ENCODE measurements around the gene GLT1D1. TPM values are rescaled to one million over a fixed set of nuclear protein-coding genes. Genes with fewer than 3 reads are reported as not detected.

The GLT1D1 gene
- total RNA-seq, 1 donor from 2014 or later: not detected

- FAIRE-seq (no peak), DNase-seq (ENCODE audit: low read depth) (no peak)
- H3K27me3 ChIP-seq (ENCODE audit: control insufficient read depth, insufficient read depth, low read length): no peaks in the 10 kb centered on the region
- H3K36me3 ChIP-seq (ENCODE audit: control insufficient read depth, insufficient read depth, low read length): no peaks in the 10 kb centered on the region
- TF ChIP-seq, protein P1, sequence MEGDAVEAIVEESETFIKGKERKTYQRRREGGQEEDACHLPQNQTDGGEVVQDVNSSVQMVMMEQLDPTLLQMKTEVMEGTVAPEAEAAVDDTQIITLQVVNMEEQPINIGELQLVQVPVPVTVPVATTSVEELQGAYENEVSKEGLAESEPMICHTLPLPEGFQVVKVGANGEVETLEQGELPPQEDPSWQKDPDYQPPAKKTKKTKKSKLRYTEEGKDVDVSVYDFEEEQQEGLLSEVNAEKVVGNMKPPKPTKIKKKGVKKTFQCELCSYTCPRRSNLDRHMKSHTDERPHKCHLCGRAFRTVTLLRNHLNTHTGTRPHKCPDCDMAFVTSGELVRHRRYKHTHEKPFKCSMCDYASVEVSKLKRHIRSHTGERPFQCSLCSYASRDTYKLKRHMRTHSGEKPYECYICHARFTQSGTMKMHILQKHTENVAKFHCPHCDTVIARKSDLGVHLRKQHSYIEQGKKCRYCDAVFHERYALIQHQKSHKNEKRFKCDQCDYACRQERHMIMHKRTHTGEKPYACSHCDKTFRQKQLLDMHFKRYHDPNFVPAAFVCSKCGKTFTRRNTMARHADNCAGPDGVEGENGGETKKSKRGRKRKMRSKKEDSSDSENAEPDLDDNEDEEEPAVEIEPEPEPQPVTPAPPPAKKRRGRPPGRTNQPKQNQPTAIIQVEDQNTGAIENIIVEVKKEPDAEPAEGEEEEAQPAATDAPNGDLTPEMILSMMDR (IDR thresholded peaks at IDR 0.05; ENCODE audit: insufficient read depth, low read length, severe bottlenecking): no peak
- H3K4me3 ChIP-seq (ENCODE audit: low read depth, low read length): no peak overlapping the region
Observed at GRCh38 chr12:128867466-128867865, 14.2 kb downstream of the GLT1D1 start.

- H3K27me3 ChIP-seq (ENCODE audit: control insufficient read depth, insufficient read depth, low read length): no peaks in the 10 kb centered on the region
- FAIRE-seq (no peak), DNase-seq (ENCODE audit: low read depth) (no peak)
- H3K36me3 ChIP-seq (ENCODE audit: control insufficient read depth, insufficient read depth, low read length): no peaks in the 10 kb centered on the region
- TF ChIP-seq, protein P1 (IDR thresholded peaks at IDR 0.05; ENCODE audit: insufficient read depth, low read length, severe bottlenecking): no peak
- H3K4me3 ChIP-seq (ENCODE audit: low read depth, low read length): no peak overlapping the region
Observed at GRCh38 chr12:128871516-128871892, 18.2 kb downstream of the GLT1D1 start.

DNA sequence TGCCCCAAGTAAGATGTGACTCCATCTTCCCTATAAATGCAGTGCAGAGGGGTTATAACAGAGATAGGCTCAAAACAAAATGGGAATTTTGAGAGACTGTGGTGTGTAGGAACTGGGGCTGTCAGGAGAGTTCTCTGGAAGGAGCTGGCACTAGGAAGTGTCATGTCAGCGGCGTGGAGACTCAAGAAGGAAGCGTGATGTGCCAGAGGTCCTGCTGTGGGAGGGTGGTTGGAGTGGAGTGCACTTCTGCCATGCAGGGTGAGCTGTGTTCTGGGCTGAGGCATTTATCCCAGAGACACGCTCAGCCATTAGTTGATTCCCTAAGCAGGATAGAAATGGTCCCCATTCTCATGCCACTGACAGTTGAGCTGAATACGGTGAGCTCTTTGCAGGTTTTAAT, 19.0 kb downstream of the GLT1D1 start:
- TF ChIP-seq, protein P1 (IDR thresholded peaks at IDR 0.05; ENCODE audit: insufficient read depth, low read length, severe bottlenecking): no peak
- Histone ChIP-seq H3K36me3 (ENCODE audit: control insufficient read depth, insufficient read depth, low read length) (no peaks in the 10 kb centered on the region), H3K27me3 (ENCODE audit: control insufficient read depth, insufficient read depth, low read length) (no peaks in the 10 kb centered on the region), H3K4me3 (ENCODE audit: low read depth, low read length) (no peak overlapping the region)
- DNase-seq (ENCODE audit: low read depth) (no peak), FAIRE-seq (no peak)

- H3K4me3 ChIP-seq (ENCODE audit: low read depth, low read length): no peak overlapping the region
- H3K27me3 ChIP-seq (ENCODE audit: control insufficient read depth, insufficient read depth, low read length): no peaks in the 10 kb centered on the region
- TF ChIP-seq, protein P1 (IDR thresholded peaks at IDR 0.05; ENCODE audit: insufficient read depth, low read length, severe bottlenecking): no peak
- DNase-seq (ENCODE audit: low read depth) (no peak), FAIRE-seq (no peak)
- no peaks in the 10 kb centered on the region for H3K36me3 ChIP-seq (ENCODE audit: control insufficient read depth, insufficient read depth, low read length)
Observed at GRCh38 chr12:128876559-128876958, 23.3 kb downstream of the GLT1D1 start.

- no peaks in the 10 kb centered on the region for H3K36me3 ChIP-seq (ENCODE audit: control insufficient read depth, insufficient read depth, low read length)
- no peak overlapping the region for H3K4me3 ChIP-seq (ENCODE audit: low read depth, low read length)
- FAIRE-seq (no peak), DNase-seq (ENCODE audit: low read depth) (no peak)
- TF ChIP-seq, protein P1 (IDR thresholded peaks at IDR 0.05; ENCODE audit: insufficient read depth, low read length, severe bottlenecking): no peak
- H3K27me3 ChIP-seq (ENCODE audit: control insufficient read depth, insufficient read depth, low read length): no peaks in the 10 kb centered on the region
Observed at GRCh38 chr12:128879898-128880764, 26.9 kb downstream of the GLT1D1 start.

All from bronchial epithelial cell (primary cell).